Measurements from ENCODE around the gene CRTC1.

GRCh38 chr19:18672044-18672451, 11.4 kb upstream of the CRTC1 start:
- no peak for TF ChIP-seq GATA2 (IDR thresholded peaks at IDR 0.05; ENCODE audit: low read depth, low read length)
- no peak for TF ChIP-seq GATA3 (IDR thresholded peaks at IDR 0.05; ENCODE audit: low read depth, low read length)
